ENCODE data around the gene MAP2K7.
"Not testable (repeated sequence)": the region's sequence is repeated elsewhere in the genome, so short reads cannot be mapped to it uniquely, and the experiment has no call there.

Gene MAP2K7

GRCh38 chr19:7883105-7883504, 20.6 kb upstream of the MAP2K7 start:
- no peak for DNase-seq

GRCh38 chr19:7883796-7884570, 19.7 kb upstream of the MAP2K7 start:
- DNase-seq = no peak

GRCh38 chr19:7885818-7886217, 17.9 kb upstream of the MAP2K7 start:
- DNase-seq = no peak

GRCh38 chr19:7887408-7888144, 16.1 kb upstream of the MAP2K7 start:
- DNase-seq = no peak

GRCh38 chr19:7888145-7888825, 15.4 kb upstream of the MAP2K7 start, which contains the start of gene LRRC8E:
Gene LRRC8E, plus strand, starts transcription at chr19:7888510. Its CDS starts 7,094 bp downstream, at chr19:7895604.
- DNase-seq = no peak

GRCh38 chr19:7888826-7889217, 14.9 kb upstream of the MAP2K7 start:
- DNase-seq = no peak

- not testable (repeated sequence) for DNase-seq
Measured at GRCh38 chr19:7893362-7894101, 10.1 kb upstream of the MAP2K7 start.

GRCh38 chr19:7894612-7895309, 8.9 kb upstream of the MAP2K7 start:
- no peak for DNase-seq

- DNase-seq = no peak
Measured at GRCh38 chr19:7895565-7895964, 8.1 kb upstream of the MAP2K7 start.

GRCh38 chr19:7897292-7897691, 6.4 kb upstream of the MAP2K7 start:
- no peak for DNase-seq

GRCh38 chr19:7898967-7899366, 4.7 kb upstream of the MAP2K7 start:
- no peak for DNase-seq

GRCh38 chr19:7899751-7900378, 3.8 kb upstream of the MAP2K7 start:
- DNase-seq = no peak

GRCh38 chr19:7900401-7900870, 3.2 kb upstream of the MAP2K7 start:
- DNase-seq = no peak

GRCh38 chr19:7900931-7901330, 2.7 kb upstream of the MAP2K7 start:
- DNase-seq = no peak

- no peak for DNase-seq
Measured at GRCh38 chr19:7901337-7901736, 2.3 kb upstream of the MAP2K7 start.

GRCh38 chr19:7902796-7903243, 857 bp upstream of the MAP2K7 start:
- DNase-seq = no peak

GRCh38 chr19:7904074-7905020, 670 bp downstream of the MAP2K7 start:
- DNase-seq = peak in 10 of 51 donors; percentile 26 to 70 (median 56)

GRCh38 chr19:7905268-7905667, 1.6 kb downstream of the MAP2K7 start:
- DNase-seq = no peak

- no peak for DNase-seq
Measured at GRCh38 chr19:7905859-7906258, 2.2 kb downstream of the MAP2K7 start.

Measured in hypothalamus (tissue), 51 donors.